Activated CD4-positive, alpha-beta T cell treated with anti-CD3 and anti-CD28 coated beads, Interleukin-2, amount 50 U/mL, for 24 hours (primary cell): ENCODE results near the gene RSL24D1.
"Not testable (repeated sequence)": the region's sequence is repeated elsewhere in the genome, so short reads cannot be mapped to it uniquely, and the experiment has no call there.

Experiments used
- DNase-seq, 2 donors: peaks; one replicate each; pipeline ENCODE4 v3.0.0-alpha.2; 2020; ENCODE audit warnings: low read depth in 1 of 2, low spot score in 1 of 2

Gene RSL24D1

DNA sequence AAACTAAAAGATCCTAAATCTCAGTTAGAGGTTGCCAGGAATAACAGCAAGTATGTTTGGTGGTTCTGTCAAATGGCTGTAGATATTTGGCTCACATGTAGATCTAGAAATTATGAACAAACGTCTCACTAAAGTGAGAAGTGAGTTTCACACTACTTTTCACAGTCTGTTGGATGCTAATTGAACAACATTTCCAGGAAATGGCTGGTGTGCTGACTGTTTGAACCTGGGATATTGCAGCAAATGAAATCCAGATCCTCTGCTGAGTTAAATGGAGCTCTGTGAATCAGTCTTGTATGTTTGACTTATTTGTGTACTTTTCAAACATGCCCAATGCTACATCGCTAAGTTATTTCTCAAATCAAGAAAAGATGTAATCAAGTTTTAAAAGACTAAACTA, 21.3 kb upstream of the RSL24D1 start:
- DNase-seq: no peak

- DNase-seq: no peak
Measured at GRCh38 chr15:55204464-55204863, 7.7 kb upstream of the RSL24D1 start.

GRCh38 chr15:55202206-55202605, 5.5 kb upstream of the RSL24D1 start:
- DNase-seq: no peak

- DNase-seq: no peak
Measured at GRCh38 chr15:55198706-55199105, 2.0 kb upstream of the RSL24D1 start.

DNA sequence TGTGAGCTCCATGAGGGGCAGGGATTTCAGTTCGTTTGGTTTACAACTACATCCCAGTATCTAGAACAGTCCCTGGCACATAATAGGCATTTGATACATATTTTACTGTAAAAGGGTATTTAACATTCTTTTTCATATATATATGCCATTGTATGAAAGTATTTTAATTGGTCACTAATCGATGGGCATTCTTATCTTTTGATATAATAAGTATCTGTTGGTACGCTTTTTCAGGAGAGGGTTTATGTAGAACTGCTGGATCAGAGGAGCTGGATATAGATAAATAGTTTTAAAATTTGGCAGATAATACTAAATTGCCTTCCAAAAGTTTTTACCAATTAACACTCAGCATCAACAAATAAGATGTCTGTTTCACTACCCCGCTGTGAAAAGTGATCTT, 978 bp upstream of the RSL24D1 start:
- no peak for DNase-seq

- DNase-seq: no peak
Measured at GRCh38 chr15:55197362-55197705, 593 bp upstream of the RSL24D1 start.

- no peak for DNase-seq
Measured at GRCh38 chr15:55195996-55196395, 745 bp downstream of the RSL24D1 start.

DNA sequence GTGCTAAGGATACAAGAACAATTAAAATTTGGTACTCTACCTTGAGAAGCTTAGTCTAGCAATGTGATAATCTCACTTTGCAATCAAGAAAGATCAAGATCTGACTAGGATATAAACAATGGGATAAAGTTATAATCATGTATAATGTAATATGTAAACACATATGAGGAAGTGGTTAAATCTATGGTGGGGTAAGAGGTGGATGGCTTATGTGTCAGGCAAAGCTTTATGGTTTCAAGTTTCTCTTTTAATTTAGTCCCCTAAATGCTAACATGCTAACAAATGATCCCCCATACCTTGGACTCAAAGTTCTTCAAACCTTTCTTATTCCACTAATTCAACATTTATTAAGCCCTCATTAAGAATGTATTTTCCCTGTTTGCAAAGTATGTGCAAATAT, 2.5 kb downstream of the RSL24D1 start:
- DNase-seq: no peak

DNA sequence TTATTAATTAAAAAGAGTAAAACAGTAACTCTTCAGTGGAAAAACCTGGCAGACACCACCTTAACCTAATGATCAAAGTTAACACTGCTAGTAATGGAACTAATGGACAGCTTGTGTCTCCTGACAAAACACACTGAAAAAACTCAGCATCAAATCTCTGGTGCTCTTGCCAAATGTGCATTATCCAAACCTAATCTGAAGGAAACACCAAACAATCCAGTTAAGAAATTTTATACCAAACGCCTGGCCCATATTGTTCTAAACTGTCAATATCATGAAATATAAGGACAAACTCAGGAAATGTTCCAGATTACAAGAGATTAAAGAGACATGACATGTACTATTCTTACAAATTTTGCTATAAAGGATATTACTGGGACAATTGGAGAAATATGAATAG, 10.4 kb downstream of the RSL24D1 start:
- DNase-seq: no peak

DNA sequence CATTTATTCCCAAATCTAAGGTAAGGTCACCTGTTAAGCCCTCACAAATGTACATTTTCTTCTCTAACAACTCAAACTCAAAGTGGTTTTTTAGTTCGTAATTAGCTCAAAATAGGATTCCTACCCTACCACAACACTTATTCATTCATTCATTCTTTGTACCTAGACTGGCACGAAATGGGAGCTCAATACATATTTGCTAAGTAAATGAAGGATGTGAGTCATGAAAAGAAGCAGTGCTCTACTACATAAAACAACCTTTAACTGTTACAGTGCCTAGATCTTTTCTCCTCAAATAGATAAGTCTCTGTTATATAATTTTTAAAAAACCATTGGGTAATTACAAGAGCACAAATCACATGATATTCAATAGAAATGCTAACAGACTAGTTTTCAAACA, 13.1 kb downstream of the RSL24D1 start:
- DNase-seq: no peak

DNA sequence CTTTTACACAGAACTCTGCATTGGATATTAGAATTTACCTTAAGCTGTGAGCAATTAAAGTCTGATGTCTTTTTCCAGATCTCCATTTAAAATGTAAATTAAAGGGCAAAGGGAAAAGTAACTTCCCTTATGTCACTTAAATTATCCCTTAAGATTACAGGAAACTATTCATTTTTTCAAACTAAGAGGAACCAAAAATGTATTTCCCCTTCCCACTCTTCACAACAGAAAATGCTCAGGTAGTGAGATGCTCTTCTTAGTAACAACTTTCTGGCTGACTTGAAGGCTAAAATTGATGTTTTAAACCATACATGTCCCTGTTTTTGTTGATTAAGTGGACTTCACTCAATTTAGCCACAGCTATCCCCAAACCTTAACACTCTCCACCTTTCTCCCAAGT, 17.6 kb downstream of the RSL24D1 start:
- no peak for DNase-seq

- DNase-seq: no peak
Measured at GRCh38 chr15:55170361-55170760, 26.4 kb downstream of the RSL24D1 start.

DNA sequence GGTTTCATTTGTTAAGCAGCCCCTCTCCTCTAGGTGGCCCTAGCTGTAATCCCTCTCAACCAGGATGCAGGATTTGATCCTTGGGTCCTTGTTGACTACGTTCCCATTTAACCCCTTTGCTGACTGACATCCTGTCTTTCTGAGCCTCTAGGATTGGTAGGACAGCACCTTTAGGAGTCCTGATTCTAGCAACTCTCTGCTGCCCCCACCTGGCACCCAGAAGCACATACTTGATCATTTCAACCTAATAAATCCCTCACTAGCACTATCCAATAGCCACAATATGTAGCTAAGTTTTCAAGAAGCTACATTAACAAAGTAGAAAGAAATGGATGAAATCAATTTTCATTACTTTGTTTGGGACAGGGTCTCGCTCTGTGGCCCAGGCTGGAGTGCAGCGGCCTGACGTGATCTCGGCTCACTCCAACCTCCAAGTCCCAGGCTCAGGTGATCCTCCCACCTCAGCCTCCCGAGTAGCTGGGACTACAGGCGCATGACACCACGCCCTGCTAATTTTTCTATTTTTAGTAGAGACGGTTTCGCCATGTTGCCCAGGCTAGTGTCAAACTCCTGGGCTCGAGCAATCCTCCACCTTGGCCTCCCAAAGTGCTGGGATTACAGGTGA, 28.3 kb downstream of the RSL24D1 start:
- DNase-seq: peak; percentile 9 to 10

DNA sequence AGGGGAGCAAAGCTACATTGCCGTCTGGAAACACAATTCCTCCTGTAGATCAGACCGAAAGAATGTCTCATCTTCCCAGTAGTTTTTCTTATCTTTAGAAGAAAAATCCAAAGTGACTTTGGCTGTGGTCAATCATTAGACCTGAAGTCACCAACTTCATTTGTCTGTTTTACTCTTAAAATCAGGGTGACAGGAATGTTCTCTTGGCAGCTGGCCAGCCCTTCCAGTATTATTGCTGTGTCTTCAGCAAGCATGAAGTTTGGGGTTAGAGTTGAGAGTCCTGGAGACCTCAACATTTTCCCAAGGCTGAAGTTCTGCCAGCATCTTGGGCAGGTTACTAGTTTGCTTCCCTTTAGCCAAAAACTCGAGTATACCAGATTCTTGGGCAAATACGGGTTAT, 32.5 kb downstream of the RSL24D1 start:
- no peak for DNase-seq

GRCh38 chr15:55151631-55152030, 45.1 kb downstream of the RSL24D1 start:
- DNase-seq: no peak

GRCh38 chr15:55143132-55143531, 53.6 kb downstream of the RSL24D1 start:
- not testable (repeated sequence) for DNase-seq

DNA sequence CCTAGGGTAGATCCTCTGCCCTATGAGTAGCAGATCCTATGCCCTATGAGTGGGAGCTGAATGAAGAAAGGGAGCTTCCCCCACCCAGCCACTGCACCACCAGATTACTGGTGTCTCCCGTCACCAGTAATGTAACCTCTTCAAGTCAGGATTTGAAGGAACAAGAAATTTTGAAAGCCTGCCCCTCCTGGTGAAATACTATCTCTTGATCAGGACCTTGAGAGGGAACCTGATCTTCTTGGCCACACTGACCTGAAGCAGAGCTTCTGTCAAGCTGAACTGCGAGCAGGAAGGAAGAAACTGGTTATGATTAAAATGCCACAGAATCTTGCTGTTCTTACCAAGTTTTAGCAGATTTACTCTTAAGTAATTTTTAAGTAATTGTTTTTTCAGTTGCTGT, 62.8 kb downstream of the RSL24D1 start:
- DNase-seq: no peak

DNA sequence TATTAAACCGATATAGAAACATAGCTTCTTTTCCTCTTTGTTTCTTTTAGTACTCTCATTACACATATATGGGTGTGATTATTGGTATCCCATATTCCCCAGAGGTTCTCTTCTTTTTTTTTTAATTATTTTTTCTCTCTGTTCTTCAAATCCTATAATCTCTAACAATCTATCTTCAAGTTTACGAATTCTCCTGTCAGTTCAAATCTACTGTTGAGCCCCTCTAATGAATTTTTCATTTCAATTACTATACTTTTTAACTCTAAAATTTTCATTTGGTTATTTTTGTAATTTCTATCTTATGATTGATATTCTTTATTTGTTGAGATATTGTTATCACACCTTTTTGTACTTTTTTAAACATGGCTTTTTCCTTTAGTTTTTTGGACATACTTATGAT, 64.1 kb downstream of the RSL24D1 start:
- DNase-seq: no peak
